Uterus (tissue), 2 donors: ENCODE data around the gene SEPTIN6.

ENCODE experiments used
- CTCF ChIP-seq, 4 experiments: fragments of 200-600 bp in 2 of 4; fragments of 450-650 bp in 2 of 4; sonication (generic) in 2 of 4; IDR thresholded peaks; one replicate each; pipeline ENCODE4 v1.5.1; 2016 to 2019; ENCODE audit warnings: antibody characterized with exemption in 4 of 4, mild to moderate bottlenecking in 2 of 4, moderate library complexity in 1 of 4
- POLR2A ChIP-seq, 2 donors: fragments of 450-650 bp; IDR thresholded peaks; one replicate each; pipeline ENCODE4 v1.6.1; 2016; ENCODE audit warnings: antibody characterized with exemption in 2 of 2, mild to moderate bottlenecking in 1 of 2, moderate library complexity in 1 of 2

DNA sequence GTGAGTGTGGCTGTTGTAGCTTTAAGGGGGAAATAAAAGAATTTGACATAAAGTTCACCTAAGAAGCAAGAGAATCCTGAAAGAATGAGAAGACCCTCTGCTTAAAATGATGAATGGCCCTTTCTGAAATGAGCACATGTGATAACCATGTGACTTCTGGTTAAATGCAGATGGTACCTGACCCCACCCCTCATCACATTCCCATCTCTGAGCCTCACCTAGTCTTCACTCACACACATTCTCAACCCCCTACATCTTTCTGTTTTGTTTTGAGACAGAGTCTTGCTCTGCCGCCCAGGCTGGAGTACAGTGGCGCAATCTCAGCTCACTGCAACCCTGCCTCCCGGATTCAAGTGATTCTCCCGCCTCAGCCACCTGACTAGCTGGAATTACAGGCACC, 31.5 kb downstream of the SEPTIN6 start:
- no peak for TF ChIP-seq CTCF (IDR thresholded peaks at IDR 0.05)
- TF ChIP-seq POLR2A (IDR thresholded peaks at IDR 0.05) = no peak
